ENCODE measurements around the gene KLC4. TPM values are rescaled to one million over a fixed set of nuclear protein-coding genes. Genes with fewer than 3 reads are reported as not detected.

The KLC4 gene
- total and polyA plus RNA-seq, 4 donors: 16.1 to 36.0 (median 26.4) TPM

DNA sequence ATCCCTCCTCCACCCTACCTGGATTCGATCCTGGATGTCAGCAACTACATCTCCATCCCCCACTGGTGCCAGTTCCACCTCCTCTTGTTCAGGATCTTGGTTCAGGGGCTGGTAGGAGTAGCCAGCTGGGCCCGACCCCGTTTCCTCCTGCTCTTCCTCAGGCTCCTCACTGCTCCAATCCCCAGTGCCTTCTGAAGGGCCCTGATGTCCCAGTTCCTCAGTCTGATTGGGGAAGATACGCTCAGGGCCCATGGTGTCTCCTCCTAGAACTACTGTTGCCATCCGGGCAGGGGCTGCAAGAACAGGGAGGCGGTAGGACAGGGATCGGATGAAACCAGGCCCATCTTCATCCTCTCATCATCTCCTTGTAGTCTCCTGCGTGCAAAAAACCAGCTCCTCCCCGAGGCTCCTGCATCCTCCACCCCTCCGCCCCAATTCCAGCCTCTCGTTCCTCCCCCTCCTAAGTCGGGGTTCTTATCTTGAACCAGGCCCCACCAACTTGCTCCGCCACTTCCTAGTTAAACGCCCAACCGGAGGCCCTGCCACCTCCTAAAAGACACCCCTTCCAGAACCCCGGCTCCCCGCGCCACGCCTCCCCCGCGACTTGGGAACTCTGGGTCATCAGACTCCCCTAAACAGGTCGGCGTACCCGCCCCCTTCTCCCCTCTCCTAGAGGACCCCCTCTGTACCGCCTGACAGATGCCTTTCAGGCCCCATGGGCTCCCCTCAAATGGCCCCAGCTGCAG lies 46.2 kb upstream of the KLC4 start:
- TF ChIP-seq, protein P1, sequence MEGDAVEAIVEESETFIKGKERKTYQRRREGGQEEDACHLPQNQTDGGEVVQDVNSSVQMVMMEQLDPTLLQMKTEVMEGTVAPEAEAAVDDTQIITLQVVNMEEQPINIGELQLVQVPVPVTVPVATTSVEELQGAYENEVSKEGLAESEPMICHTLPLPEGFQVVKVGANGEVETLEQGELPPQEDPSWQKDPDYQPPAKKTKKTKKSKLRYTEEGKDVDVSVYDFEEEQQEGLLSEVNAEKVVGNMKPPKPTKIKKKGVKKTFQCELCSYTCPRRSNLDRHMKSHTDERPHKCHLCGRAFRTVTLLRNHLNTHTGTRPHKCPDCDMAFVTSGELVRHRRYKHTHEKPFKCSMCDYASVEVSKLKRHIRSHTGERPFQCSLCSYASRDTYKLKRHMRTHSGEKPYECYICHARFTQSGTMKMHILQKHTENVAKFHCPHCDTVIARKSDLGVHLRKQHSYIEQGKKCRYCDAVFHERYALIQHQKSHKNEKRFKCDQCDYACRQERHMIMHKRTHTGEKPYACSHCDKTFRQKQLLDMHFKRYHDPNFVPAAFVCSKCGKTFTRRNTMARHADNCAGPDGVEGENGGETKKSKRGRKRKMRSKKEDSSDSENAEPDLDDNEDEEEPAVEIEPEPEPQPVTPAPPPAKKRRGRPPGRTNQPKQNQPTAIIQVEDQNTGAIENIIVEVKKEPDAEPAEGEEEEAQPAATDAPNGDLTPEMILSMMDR (IDR thresholded peaks at IDR 0.05; ENCODE audit: control extremely low read depth, extremely low read depth): no peak
- Histone ChIP-seq H3K9me3 (ENCODE audit: control insufficient read depth in 4 of 4, insufficient read depth in 3 of 4, low read length in 3 of 4) (no peaks in the 10 kb centered on the region), H3K9ac (ENCODE audit: insufficient read depth in 1 of 2, low read length in 2 of 2) (peak overlapping the region; percentile 67 to 70), H3K36me3 (ENCODE audit: control insufficient read depth in 4 of 4, insufficient read depth in 4 of 4, low read length in 4 of 4) (peaks cover 12 to 35% (median 29%) of the 10 kb centered on the region in 4 donors), H3K27me3 (ENCODE audit: control insufficient read depth in 3 of 3, insufficient read depth in 3 of 3, low read length in 2 of 3) (no peaks in the 10 kb centered on the region), H3K27ac (ENCODE audit: low read depth in 1 of 2, low read length in 1 of 2) (peak overlapping the region; percentile 59 to 76), H3K4me1 (ENCODE audit: control insufficient read depth in 5 of 5, insufficient read depth in 5 of 5, low read length in 5 of 5) (peaks cover 7 to 30% (median 15%) of the 10 kb centered on the region in 5 donors), H3K4me3 (peak overlapping the region; percentile 58)
- 2 to 3% methylated on average over 24 to 25 of the region's 25 CpGs for WGBS, 2 donors
- ATAC-seq (ENCODE audit: insufficient read depth, low FRiP score): no peak
- DNase-seq: peak in 1 of 3 donors; percentile 37

GRCh38 chr6:43013843-43014433 lies 45.5 kb upstream of the KLC4 start, which contains the start of the genes KLHDC3 and MEA1:
TSS of gene KLHDC3 (plus strand) at chr6:43014249. CDS start at chr6:43017193, 2,944 bp downstream.
TSS of gene MEA1 (minus strand) at chr6:43013946. CDS start at chr6:43013813, 133 bp downstream.
- peak; percentile 100 for DNase-seq
- Histone ChIP-seq H3K27me3 (ENCODE audit: control insufficient read depth in 3 of 3, insufficient read depth in 3 of 3, low read length in 2 of 3) (no peaks in the 10 kb centered on the region), H3K4me3 (peak within 1 kb of the TSS; percentile 71), H3K9ac (ENCODE audit: insufficient read depth in 1 of 2, low read length in 2 of 2) (peak within 1 kb of the TSS; percentile 67 to 70), H3K27ac (ENCODE audit: low read depth in 1 of 2, low read length in 1 of 2) (peak within 1 kb of the TSS; percentile 63 to 84), H3K4me1 (ENCODE audit: control insufficient read depth in 5 of 5, insufficient read depth in 5 of 5, low read length in 5 of 5) (peaks cover 7 to 30% (median 15%) of the 10 kb centered on the region in 5 donors), H3K9me3 (ENCODE audit: control insufficient read depth in 4 of 4, insufficient read depth in 3 of 4, low read length in 3 of 4) (no peaks in the 10 kb centered on the region), H3K36me3 (ENCODE audit: control insufficient read depth in 4 of 4, insufficient read depth in 4 of 4, low read length in 4 of 4) (peaks cover 15 to 35% (median 29%) of the 10 kb centered on the region in 4 donors)
- TF ChIP-seq, protein P1 (IDR thresholded peaks at IDR 0.05; ENCODE audit: control extremely low read depth, extremely low read depth): no peak
- peak; percentile 98 for ATAC-seq (ENCODE audit: insufficient read depth, low FRiP score)
- WGBS, 2 donors: 0% methylated on average over 51 of the region's 51 CpGs

GRCh38 chr6:43014434-43014909 lies 45.0 kb upstream of the KLC4 start:
- Histone ChIP-seq H3K27ac (ENCODE audit: low read depth in 1 of 2, low read length in 1 of 2) (peak overlapping the region; percentile 63 to 84), H3K9me3 (ENCODE audit: control insufficient read depth in 4 of 4, insufficient read depth in 3 of 4, low read length in 3 of 4) (no peaks in the 10 kb centered on the region), H3K27me3 (ENCODE audit: control insufficient read depth in 3 of 3, insufficient read depth in 3 of 3, low read length in 2 of 3) (no peaks in the 10 kb centered on the region), H3K4me1 (ENCODE audit: control insufficient read depth in 5 of 5, insufficient read depth in 5 of 5, low read length in 5 of 5) (peaks cover 7 to 30% (median 15%) of the 10 kb centered on the region in 5 donors), H3K4me3 (peak overlapping the region; percentile 71), H3K36me3 (ENCODE audit: control insufficient read depth in 4 of 4, insufficient read depth in 4 of 4, low read length in 4 of 4) (peaks cover 17 to 35% (median 29%) of the 10 kb centered on the region in 4 donors), H3K9ac (ENCODE audit: insufficient read depth in 1 of 2, low read length in 2 of 2) (peak overlapping the region; percentile 54 to 67)
- WGBS, 2 donors: 1% methylated on average over 7 of the region's 7 CpGs
- DNase-seq (peak in 2 of 3 donors; percentile 41 to 51), ATAC-seq (ENCODE audit: insufficient read depth, low FRiP score) (peak; percentile 3)
- TF ChIP-seq, protein P1 (IDR thresholded peaks at IDR 0.05; ENCODE audit: control extremely low read depth, extremely low read depth): no peak
